IPS DF 4.7 (cell line): ENCODE measurements around the gene DIRAS2.

ENCODE experiments used
- DNase-seq: peaks from one replicate; pipeline ENCODE4 v3.0.0-alpha.2; 2013; ENCODE audit warnings: low spot score; ENCODE audit errors: extremely low read depth

DIRAS2 gene

DNA sequence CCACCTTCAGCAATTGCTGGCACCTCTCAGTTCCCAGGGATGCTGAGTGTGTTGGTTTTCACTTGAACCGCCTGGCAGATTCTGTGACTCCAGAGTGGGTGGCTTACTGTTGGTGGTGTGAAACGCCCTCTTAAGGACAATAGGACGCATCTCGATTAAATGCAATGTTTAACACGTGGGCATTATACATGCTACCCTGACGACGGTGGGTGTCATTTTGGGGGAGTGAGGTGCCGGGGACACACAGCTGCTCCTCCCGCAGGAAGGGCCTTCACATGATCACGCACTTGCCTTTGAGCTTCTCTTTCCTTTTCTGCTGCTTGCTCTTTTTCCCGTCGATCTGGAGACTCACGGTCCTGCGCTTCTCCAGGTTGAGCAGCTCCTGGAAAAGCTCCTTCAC lies 29.7 kb downstream of the DIRAS2 start:
- no peak for DNase-seq

DNA sequence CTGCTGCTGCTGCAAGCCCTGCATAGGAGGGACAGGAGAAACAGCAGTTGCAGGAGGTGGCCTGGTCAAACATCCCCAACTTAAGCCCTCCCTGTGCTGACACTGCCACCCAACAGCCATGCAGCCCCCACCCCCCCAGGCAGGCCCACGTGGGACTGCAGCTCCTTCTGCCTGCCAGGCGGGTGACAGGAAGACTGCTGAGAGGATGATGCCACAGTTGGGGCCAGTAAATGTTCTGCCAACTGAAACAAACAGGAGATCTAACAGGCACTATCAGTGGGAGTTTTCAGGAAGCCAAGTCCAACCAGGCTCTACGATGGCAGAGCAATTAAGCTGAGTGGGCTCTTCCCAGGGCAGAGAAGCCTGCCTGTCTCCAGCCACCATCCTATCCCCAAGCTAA lies 31.1 kb downstream of the DIRAS2 start:
- DNase-seq: no peak

DNA sequence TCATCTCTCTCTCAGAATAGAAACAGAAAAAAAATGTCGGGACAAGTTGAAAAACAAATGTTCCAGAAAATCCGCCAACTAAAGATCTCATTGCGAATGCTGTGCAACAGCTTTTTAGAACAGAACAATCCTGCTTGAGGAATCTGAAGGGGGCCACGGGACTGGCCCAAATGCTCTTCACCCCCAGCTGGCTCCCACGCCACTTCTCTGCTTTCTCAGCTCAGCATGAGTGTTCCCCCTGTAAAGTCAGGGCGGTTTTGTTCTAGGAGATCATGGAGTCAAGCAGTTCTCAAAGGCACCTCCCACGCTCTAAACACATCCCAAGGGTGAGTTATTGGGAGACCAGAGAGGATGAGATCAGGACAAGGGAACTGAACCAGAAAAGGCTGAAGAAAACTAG lies 31.5 kb downstream of the DIRAS2 start:
- no peak for DNase-seq

DNA sequence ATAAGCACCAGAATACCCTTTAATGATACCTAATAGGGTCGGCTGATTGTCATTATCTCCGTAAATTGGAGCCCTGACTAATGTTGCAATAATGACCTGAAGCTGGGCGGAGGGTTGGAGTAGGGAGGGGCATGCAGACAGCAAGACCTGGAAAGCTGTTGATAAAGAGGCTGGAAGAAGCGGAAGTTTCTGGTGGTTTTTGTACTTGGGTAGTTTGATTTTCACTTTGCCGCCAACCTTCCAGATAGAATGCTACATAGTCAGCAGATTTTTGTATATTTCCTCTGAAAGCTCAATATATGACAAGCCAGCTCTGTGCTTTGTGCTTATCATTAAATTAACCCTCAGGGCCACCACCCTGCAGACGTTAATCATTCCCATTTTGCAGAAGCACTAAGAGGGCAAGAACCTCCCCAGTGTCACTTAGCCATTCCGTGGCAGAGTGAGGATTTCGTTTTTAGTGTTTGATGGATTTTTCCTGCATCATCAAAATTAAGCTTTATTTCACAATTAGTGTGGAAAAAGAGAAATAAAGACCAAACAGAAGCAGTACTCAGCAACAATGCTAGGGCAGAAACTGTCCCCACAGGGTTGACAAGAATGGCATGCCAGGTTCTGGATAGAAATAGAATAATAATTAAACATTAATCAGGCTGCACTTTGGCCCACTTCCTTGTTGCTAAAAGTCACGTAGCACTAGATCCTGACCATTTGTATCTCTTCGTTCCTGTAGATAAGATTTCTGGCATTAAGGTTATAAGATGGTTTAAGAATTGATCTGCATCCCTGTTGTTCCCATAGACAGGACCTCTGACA lies 34.7 kb downstream of the DIRAS2 start:
- DNase-seq: no peak

DNA sequence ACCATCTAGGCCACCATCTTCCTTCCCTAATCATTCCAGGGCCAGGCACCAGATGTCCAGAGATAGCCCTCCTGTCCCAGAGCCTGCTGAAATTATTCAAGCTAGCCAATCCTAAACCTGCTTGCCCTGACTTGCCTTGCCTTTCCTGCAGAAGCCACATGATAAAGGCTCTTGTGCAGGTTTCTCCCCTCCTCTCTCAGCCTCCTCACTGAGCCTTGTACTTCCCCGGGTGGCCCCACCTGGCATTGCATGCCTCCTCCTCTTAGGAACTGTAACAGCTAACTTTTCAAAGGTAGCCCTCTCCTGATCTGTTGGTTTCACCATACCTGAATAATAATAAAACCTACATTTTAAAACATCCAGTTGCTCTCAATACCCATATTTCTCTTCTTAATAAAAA lies 42.6 kb downstream of the DIRAS2 start:
- DNase-seq: no peak

DNA sequence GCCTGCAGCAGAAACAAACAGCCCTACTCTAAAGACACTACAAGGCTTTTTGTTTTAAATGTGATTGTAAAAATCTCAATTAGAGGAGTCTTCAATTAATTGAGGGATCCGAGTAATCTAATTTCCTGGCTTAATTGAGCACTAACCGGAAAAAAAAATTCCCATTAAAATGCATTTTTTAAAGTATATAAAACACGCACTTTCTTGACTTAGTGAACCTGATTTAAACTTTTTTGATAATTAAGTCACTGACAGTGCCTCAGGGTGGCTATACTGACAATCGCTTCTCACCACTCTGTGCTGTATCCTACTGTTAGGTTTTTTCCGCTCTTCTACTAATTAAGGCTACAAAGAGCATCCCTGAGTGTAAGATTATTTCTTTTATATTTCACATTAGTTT lies 44.4 kb downstream of the DIRAS2 start:
- no peak for DNase-seq

DNA sequence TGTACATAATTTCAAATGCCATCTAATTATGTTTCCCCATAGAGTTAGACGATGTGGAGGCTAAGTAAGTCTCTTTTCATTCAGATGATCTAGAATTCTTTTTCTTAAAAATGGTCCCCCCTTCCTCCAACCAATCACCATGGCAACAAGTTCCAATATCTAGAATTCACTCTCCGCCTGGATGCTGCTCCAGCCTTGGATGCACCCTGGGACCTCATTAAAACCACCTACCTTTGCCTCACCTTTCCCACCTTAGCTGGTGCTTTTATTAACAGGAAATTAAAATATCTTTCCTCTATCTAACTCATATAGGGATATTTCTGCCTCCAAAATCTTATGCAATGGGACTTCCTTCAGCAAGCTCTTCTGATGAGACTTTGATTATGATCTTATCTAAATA lies 49.0 kb downstream of the DIRAS2 start:
- no peak for DNase-seq

DNA sequence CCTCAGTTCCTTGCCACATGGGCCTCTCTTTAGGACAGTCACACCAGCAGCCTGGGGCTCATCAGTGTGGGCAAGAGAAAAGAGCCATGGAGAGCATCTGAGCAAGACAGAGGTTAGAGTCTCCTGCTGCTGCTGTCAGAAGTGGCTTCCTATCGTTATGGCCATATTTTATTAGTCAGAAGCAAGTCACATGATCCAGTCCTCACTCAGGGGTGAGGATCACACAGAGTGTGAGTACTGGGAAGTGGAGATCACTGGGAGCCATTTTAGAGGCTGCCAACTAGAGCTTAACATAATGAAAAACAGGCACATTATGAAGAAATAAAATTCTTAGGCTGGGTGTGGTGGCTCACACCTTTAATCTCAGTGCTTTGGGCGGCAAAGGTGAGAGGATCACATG lies 62.0 kb downstream of the DIRAS2 start:
- DNase-seq: no peak

DNA sequence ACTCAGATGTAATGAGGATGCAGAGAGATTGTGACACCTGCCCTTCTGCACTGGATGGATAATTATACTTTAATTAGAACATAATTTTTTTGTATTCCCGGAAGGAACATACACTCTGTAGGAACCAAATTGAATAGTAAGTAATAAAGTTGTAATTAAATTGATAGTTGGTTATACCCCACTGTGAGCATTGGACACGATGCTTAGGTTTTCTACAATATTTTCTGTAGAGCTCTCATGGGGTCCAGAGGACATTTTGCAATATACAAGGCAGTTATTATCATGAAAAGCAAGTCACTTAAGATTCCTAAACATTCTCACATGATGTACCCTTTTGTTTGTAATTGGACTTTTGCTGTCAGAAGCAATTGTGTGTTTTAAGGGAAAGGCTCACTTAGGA lies 63.4 kb downstream of the DIRAS2 start:
- DNase-seq: no peak

DNA sequence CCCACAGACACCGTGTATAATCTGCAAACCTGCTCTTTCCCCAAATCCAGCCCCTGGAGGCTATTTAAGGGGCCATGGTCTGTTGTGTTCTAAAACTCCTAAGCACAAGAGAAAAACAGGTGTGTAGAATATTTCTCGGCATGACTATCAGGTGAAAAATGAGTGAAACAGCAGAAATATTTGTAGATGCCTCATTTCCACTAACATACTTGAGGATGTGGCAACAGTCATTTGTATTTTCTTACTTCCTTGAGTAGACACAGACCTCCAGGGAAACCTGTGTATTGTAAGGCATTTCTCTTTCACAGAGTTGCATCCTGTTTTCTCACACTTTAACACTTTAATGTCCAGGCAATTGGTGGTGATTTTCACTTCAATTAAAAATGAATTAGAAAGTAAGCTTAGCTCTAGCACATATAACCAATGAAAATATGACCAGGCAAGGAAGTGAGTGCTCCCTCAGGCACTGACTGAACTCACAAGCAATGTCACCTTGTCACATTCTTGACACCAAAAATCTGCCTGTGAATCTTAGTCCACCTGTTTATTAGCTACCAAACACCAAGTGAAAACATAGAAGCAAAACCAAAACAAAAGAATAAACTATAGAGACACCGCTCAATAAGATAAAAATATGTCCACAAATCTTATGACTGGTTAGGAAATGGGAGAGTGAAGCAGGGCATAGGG lies 64.4 kb downstream of the DIRAS2 start:
- DNase-seq: no peak

DNA sequence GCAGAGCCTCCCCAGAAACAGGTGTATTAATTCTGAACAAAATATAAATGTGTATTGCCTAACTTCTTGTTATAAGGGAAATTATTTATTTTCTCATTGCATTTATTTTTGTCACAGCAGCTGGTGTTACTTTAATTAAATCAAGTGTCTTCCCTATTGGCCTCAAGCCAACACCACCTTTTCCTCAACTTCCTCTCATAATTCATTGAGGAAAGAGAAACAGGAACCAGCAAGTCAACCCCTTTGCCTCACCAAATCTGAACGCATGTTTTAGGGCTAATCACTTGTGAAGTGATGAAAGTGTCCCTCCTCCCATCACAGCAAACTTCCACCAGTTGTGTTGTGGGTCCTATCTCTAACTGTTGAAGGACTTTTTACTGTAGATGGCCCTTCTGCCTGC lies 73.1 kb downstream of the DIRAS2 start:
- no peak for DNase-seq

DNA sequence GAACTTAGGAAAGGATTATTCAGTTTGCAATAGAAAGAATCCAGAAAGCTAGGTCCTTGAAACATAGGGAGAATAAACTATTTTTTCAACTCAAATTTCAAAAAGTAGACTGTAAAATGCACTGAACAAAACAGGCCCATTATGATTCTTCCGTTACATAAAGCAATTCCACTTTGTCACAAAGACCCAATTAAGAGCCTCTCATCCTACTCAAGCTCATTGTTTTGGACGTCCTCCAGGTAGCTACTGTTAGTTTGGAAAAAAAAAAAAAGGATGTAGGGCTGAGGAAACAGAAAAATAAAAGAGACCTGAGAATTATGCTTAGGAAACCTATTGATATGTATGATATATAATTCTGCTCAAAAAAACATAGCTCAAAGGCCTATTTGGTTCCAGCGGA lies 74.0 kb downstream of the DIRAS2 start:
- DNase-seq: no peak

DNA sequence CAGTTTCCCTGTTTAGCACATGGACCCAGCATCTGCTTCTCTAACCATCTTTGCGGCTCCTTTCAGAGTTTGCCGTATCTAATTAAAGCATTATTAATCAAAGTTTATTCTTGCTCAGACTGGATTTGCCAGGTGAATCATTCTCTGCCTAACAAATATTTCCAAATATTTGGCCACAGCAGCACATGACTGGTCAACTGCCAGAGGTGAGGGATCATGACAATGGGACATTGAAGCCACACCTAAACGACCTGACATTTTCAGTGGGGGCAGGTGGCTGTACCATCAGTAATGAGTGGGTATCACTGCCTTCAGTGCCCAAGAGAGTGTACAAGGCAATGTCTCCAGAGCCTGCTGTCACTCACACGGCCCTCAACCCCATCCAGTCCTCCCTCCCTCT lies 80.4 kb downstream of the DIRAS2 start:
- no peak for DNase-seq
